ENCODE results near the gene TMEM86B. TPM values are rescaled to one million over a fixed set of nuclear protein-coding genes. Genes with fewer than 3 reads are reported as not detected.

The TMEM86B gene
- 1.8 to 4.7 TPM (median 4.1 TPM) in 5 replicates for total RNA-seq (2022; extraction: Qiagen RNA extraction)

GRCh38 chr19:55228403-55229031 lies at the start of gene TMEM86B:
Gene TMEM86B, minus strand, starts transcription at chr19:55228763. Its CDS starts 22 bp downstream, at chr19:55228741.

DNA sequence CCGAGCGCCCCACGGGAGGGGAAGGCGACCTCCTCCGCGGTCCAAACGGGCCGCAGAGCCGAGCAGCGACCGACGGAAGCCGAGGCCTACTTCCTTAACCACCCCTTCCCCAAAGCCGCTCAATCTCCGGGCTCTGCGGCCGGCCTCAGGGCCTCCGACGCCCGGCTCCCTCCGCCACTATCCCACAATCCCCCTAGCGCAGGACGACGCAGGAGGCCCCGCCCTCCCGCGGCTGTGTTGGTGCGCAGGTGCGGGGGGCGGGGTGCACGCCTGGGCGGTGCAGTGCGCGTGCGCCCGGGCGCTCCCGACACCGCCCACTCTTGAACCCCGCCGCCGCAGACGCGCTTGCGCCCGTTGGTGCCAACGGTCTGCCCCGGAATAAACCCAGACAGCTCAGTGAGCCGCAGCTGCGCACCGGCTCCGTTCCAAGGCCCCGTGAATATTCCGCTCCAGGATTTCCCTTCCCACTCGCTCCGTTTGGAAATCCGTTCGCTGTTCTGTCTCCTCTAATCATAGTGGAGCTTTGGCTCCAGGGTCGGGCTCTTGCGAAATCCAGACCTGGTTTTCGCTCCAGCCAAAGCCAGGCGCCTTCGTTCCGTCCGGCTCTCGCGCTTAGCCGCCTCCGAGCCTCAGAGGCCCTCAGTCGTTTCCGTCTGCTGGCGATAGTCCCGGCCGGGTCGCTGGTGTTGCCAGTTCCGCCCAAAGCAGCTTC lies 30.4 kb upstream of the TMEM86B start, which contains the start of gene PPP6R1:
PPP6R1 (minus strand) TSS at position 190 of the 712 bp plus-strand sequence. CDS start 11,914 bp downstream, outside the sequence.

DNA sequence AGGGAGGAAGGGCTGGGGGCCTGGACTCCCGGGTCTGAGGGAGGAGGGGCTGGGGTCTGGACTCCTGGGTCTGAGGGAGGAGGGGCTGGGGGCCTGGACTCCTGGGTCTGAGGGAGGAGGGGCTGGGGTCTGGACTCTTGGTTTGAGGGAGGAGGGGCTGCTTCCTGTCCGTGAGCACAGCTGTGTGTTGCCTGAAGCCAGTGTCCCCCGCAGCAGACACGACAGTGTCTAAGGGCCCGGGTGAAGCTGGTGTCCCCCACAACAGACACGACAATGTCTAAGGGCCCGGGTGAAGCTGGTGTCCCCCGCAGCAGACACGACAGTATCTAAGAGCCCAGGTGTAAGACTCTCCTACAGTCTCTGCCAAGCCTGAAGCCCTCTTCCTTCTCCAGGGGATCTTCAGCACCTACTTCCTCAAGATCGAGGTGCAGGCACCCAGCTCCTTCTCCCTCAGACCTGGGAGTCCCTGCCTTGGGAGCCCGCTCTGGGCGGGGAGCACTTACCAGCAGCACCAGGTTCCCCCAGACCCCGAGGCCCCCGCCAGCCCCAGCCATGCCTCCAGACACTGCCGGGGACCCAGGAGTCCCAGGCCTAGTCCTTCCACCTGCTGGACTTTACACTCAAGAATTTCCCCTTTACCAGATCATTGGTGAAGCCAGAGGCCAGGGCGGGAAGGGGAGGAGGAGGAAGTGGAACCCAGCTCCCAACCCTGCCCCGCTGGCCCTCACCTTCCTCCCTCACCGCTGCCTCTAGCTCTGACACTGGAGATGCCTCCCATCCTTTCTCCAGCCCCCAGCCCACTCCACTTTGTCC lies 19.5 kb downstream of the TMEM86B start, which contains the start of gene PTPRH:
PTPRH (minus strand) TSS at position 622 of the 813 bp plus-strand sequence; CDS start at position 554, 68 bp downstream.

DNA sequence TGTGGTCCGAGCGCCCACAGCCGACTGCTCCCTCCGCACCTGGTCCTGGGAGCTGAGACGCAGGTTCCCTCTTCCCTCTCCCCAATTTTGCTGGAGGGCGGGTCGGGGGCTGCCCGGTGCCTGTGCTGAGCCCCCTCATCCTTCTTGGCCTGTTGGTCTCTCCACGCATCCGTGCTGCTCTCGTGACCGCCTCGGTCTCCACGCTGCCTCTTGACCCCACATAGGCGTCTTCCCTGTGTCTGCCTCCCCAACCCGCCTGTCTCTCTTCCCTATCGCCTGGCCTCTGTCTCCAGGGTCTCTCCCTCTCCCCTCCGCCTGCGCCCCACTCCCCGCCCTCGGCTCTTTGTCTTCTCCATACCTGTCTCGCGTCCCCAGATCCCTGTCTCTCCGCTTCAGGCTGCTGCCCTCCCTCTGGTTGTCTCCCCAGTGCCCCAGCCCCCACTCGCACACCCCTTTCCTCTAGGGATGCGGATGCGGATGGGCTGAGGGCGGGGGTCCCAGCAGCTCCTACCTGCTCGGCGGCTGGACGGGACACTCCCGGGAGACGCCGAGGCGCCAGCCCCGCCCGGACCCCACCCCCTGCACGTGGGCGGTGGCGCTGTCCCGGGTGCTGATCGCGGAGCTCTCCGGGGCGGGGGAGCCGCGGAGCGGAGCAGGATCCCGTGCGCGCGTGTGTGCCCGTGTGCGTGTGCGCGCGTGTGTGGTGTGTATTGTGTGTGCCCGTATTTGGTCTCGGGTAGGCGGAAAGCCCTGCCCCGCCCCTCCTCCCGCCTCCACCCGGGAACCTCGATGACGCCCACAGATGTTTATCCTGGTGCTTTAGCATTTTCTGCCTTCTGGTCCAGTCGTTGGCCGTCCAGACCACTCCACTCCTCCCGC lies 48.7 kb downstream of the TMEM86B start, which contains the start of gene SYT5:
SYT5 (minus strand) TSS at position 684 of the 879 bp plus-strand sequence. CDS start 1,248 bp downstream, outside the sequence.

Other genes starting within 250 kb of the TMEM86B start
- gene GP6, start 190.5 kb downstream of the TMEM86B start, total RNA-seq (2022; extraction: Qiagen RNA extraction): 0.04 to 0.23 TPM (median 0.07 TPM) in 5 replicates
- 16.3 to 22.1 TPM (median 20.4 TPM) in 5 replicates for gene RDH13, start 165.6 kb downstream of the TMEM86B start, total RNA-seq (2022; extraction: Qiagen RNA extraction)
- gene EPS8L1, start 152.9 kb downstream of the TMEM86B start, total RNA-seq (2022; extraction: Qiagen RNA extraction): 3.2 to 6.5 TPM (median 5.6 TPM) in 5 replicates
- gene PPP1R12C, start 111.1 kb downstream of the TMEM86B start, total RNA-seq (2022; extraction: Qiagen RNA extraction): 55.2 to 86.5 TPM (median 80.7 TPM) in 5 replicates
- gene TNNT1, start 79.6 kb downstream of the TMEM86B start, total RNA-seq (2022; extraction: Qiagen RNA extraction): 108 to 151 TPM (median 139 TPM) in 5 replicates
- gene TNNI3, start 71.0 kb downstream of the TMEM86B start, total RNA-seq (2022; extraction: Qiagen RNA extraction): 5.9 to 8.2 TPM (median 7.5 TPM) in 5 replicates
- 4.6 to 5.9 TPM (median 5.4 TPM) in 5 replicates for gene DNAAF3, start 62.1 kb downstream of the TMEM86B start, total RNA-seq (2022; extraction: Qiagen RNA extraction)
- 1.9 to 5.0 TPM (median 3.5 TPM) in 5 replicates for gene SYT5, start 48.5 kb downstream of the TMEM86B start, total RNA-seq (2022; extraction: Qiagen RNA extraction)
- gene PTPRH, start 19.3 kb downstream of the TMEM86B start, total RNA-seq (2022; extraction: Qiagen RNA extraction): 2.8 to 4.5 TPM (median 3.7 TPM) in 5 replicates
- gene PPP6R1, start 30.3 kb upstream of the TMEM86B start, total RNA-seq (2022; extraction: Qiagen RNA extraction): 84.6 to 114 TPM (median 113 TPM) in 5 replicates
- gene HSPBP1, start 51.3 kb upstream of the TMEM86B start, total RNA-seq (2022; extraction: Qiagen RNA extraction): 121 to 154 TPM (median 139 TPM) in 5 replicates
- 2.8 to 3.4 TPM (median 3.3 TPM) in 5 replicates for gene BRSK1, start 55.2 kb upstream of the TMEM86B start, total RNA-seq (2022; extraction: Qiagen RNA extraction)
- not detected in 5 replicates for gene TMEM150B, start 96.6 kb upstream of the TMEM86B start, total RNA-seq (2022; extraction: Qiagen RNA extraction)
- 5.2 to 6.3 TPM (median 6.0 TPM) in 5 replicates for gene KMT5C, start 111.1 kb upstream of the TMEM86B start, total RNA-seq (2022; extraction: Qiagen RNA extraction)
- gene COX6B2, start 126.0 kb upstream of the TMEM86B start, total RNA-seq (2022; extraction: Qiagen RNA extraction): 0.61 to 1.1 TPM (median 0.83 TPM) in 5 replicates
- 0.03 to 0.14 TPM (median 0.12 TPM) in 5 replicates for gene GARIN5B, start 134.5 kb upstream of the TMEM86B start, total RNA-seq (2022; extraction: Qiagen RNA extraction)
- gene IL11, start 141.7 kb upstream of the TMEM86B start, total RNA-seq (2022; extraction: Qiagen RNA extraction): 9.6 to 11.2 TPM (median 10.5 TPM) in 5 replicates
- gene TMEM190, start 148.1 kb upstream of the TMEM86B start, total RNA-seq (2022; extraction: Qiagen RNA extraction): 0.93 to 2.2 TPM (median 1.3 TPM) in 5 replicates
- gene TMEM238, start 155.5 kb upstream of the TMEM86B start, total RNA-seq (2022; extraction: Qiagen RNA extraction): 2.0 to 9.6 TPM (median 7.8 TPM) in 5 replicates
- 2,614 to 2,914 TPM (median 2,802 TPM) in 5 replicates for gene RPL28, start 157.2 kb upstream of the TMEM86B start, total RNA-seq (2022; extraction: Qiagen RNA extraction)
- gene UBE2S, start 179.0 kb upstream of the TMEM86B start, total RNA-seq (2022; extraction: Qiagen RNA extraction): 270 to 454 TPM (median 404 TPM) in 5 replicates
- 0.01 TPM in 1 of 5 replicates, not detected in the others for gene SHISA7, start 214.5 kb upstream of the TMEM86B start, total RNA-seq (2022; extraction: Qiagen RNA extraction)
- gene ISOC2, start 232.9 kb upstream of the TMEM86B start, total RNA-seq (2022; extraction: Qiagen RNA extraction): 55.5 to 66.5 TPM (median 58.3 TPM) in 5 replicates
- gene C19orf85, start 236.0 kb upstream of the TMEM86B start, total RNA-seq (2022; extraction: Qiagen RNA extraction): not detected in 5 replicates
- 5.1 to 10.1 TPM (median 7.8 TPM) in 5 replicates for gene ZNF628, start 247.9 kb upstream of the TMEM86B start, total RNA-seq (2022; extraction: Qiagen RNA extraction)

All from A549 treated with AZD2906 at 1 μM for 4 hours (cell line).